ENCODE measurements around the gene MYL5. TPM values are rescaled to one million over a fixed set of nuclear protein-coding genes. Genes with fewer than 3 reads are reported as not detected.

The MYL5 gene
- total RNA-seq, 4 donors from 2014 or later, result 4.6 to 9.9 TPM; not detected in 2

- Histone ChIP-seq H3K9me3 (no peaks in the 10 kb centered on the region), H3K36me3 (no peaks in the 10 kb centered on the region), H3K4me1 (peaks cover 6 to 7% of the 10 kb centered on the region in 2 donors), H3K4me3 (peak overlapping the region; percentile 71 to 73), H3K27ac (peak overlapping the region; percentile 91 to 94), H3K27me3 (no peaks in the 10 kb centered on the region)
- TF ChIP-seq CTCF (IDR thresholded peaks at IDR 0.05), result no peak
- DNase-seq, result no peak
- intact Hi-C loops (cut with DNase I; ENCODE audit: low total_unique reads), result no loop called here
Observed at GRCh38 chr4:675036-675882, 917 bp downstream of the MYL5 start.

GRCh38 chr4:675980-676870 is 1.9 kb downstream of the MYL5 start:
- TF ChIP-seq CTCF (IDR thresholded peaks at IDR 0.05), result no peak
- TF ChIP-seq POLR2A (IDR thresholded peaks at IDR 0.05), result no peak
- Histone ChIP-seq H3K36me3 (no peaks in the 10 kb centered on the region), H3K4me1 (peaks cover 7 to 11% of the 10 kb centered on the region in 2 donors), H3K27me3 (no peaks in the 10 kb centered on the region), H3K4me3 (no peak overlapping the region), H3K27ac (no peak overlapping the region), H3K9me3 (no peaks in the 10 kb centered on the region)
- DNase-seq, result no peak
- intact Hi-C loops (cut with DNase I; ENCODE audit: low total_unique reads), result no loop called here

GRCh38 chr4:676871-677235 is 2.5 kb downstream of the MYL5 start:
- no peak overlapping the region for H3K4me3 ChIP-seq
- peaks cover 7 to 12% of the 10 kb centered on the region in 2 donors for H3K4me1 ChIP-seq
- no peaks in the 10 kb centered on the region for H3K9me3 ChIP-seq
- intact Hi-C loops (cut with DNase I; ENCODE audit: low total_unique reads), result no loop called here
- no peak for DNase-seq
- no peaks in the 10 kb centered on the region for H3K27me3 ChIP-seq
- no peak overlapping the region for H3K27ac ChIP-seq
- H3K36me3 ChIP-seq, result no peaks in the 10 kb centered on the region
- TF ChIP-seq POLR2A (IDR thresholded peaks at IDR 0.05) (no peak), CTCF (IDR thresholded peaks at IDR 0.05) (no peak)

GRCh38 chr4:677431-678293 is 3.3 kb downstream of the MYL5 start:
- intact Hi-C loops (cut with DNase I; ENCODE audit: low total_unique reads), result no loop called here
- Histone ChIP-seq H3K27me3 (no peaks in the 10 kb centered on the region), H3K4me1 (peaks cover 7 to 12% of the 10 kb centered on the region in 2 donors), H3K27ac (no peak overlapping the region), H3K9me3 (no peaks in the 10 kb centered on the region), H3K4me3 (no peak overlapping the region), H3K36me3 (no peaks in the 10 kb centered on the region)
- TF ChIP-seq POLR2A (IDR thresholded peaks at IDR 0.05) (no peak), CTCF (IDR thresholded peaks at IDR 0.05) (no peak)
- no peak for DNase-seq
